Stimulated activated memory B cell treated with anti-CD40 and anti-IgM and Interleukin-4, amounts not matched to agents 10 μg/mL and 1 μg/mL and 100 μg/mL, for 72 hours (primary cell): ENCODE measurements around the gene AIDA.
"Not testable (repeated sequence)": the region's sequence is repeated elsewhere in the genome, so short reads cannot be mapped to it uniquely, and the experiment has no call there.

Experiments used
- ATAC-seq: fragments of 150-1000 bp; cut with Tn5 transposase; 2 replicates; pipeline ENCODE4 v1.10.0; 2021
- H3K27ac Mint-ChIP-seq: one replicate; pipeline ENCODE4 v1.8.0; 2022; ENCODE audit warnings: mild to moderate bottlenecking, mixed read lengths
- H3K27me3 Mint-ChIP-seq: one replicate; pipeline ENCODE4 v1.8.0; 2022; ENCODE audit warnings: mixed read lengths
- H3K36me3 Mint-ChIP-seq: one replicate; pipeline ENCODE4 v1.8.0; 2022; ENCODE audit warnings: mixed read lengths
- H3K4me1 Mint-ChIP-seq: one replicate; pipeline ENCODE4 v1.8.0; 2022; ENCODE audit warnings: mixed read lengths
- H3K4me3 Mint-ChIP-seq: one replicate; pipeline ENCODE4 v1.8.0; 2022; ENCODE audit warnings: mild to moderate bottlenecking, moderate library complexity, mixed read lengths
- H3K9me3 Mint-ChIP-seq: one replicate; pipeline ENCODE4 v1.8.0; 2022; ENCODE audit warnings: mixed read lengths

AIDA gene, protein sequence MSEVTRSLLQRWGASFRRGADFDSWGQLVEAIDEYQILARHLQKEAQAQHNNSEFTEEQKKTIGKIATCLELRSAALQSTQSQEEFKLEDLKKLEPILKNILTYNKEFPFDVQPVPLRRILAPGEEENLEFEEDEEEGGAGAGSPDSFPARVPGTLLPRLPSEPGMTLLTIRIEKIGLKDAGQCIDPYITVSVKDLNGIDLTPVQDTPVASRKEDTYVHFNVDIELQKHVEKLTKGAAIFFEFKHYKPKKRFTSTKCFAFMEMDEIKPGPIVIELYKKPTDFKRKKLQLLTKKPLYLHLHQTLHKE

DNA sequence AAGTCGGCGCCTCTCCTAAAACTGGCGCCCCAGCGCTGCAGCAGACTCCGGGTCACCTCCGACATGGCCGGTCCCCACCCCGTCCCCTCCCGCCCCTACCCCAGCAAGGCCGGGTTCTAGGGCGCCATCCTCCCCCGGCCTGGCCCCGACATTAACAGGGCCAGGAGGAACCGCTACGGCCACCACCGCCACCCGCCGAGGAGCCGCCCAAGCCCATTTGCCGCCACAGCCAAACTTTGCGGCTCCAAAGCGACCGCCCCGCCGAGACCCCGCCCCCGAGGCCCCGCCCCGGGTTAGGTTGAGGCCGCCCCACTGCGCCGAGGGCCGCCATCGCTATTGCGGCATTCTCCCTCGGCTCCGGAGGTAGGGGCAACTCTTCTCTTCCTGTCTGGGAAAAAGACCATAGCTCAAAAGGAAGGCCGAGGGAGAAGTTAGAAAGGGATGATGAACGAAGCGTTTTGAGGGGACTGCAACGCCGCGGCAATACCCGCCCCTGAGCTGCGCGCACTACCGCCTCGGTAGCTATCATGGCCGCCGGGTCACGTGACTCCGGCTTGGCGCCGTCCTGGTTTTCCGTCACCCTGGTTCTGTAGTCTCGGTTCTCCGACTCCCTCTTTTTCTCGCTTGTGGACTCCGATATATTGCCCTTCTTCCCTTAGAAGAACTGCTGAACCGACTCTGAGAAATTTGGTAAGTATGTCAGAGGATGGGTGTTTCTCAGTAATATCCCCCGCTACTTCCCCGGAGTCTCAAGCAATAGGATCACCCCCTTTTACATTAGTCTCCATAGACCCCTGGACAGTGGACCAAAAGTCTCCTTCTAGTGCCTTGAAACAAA, at the start of gene AIDA, which contains the start of gene BROX:
Gene AIDA (minus strand): TSS at position 239 of the 838 bp plus-strand sequence. CDS start 174 bp downstream, at position 65.
Gene BROX (plus strand): TSS at position 312 of the 838 bp plus-strand sequence. CDS start 3,136 bp downstream, outside the sequence.
- Mint-ChIP-seq H3K9me3 (no peaks in the 10 kb centered on the region), H3K4me1 (peaks cover 47% of the 10 kb centered on the region), H3K4me3 (peak within 1 kb of the TSS; percentile 94), H3K27ac (peak within 1 kb of the TSS; percentile 99), H3K27me3 (no peaks in the 10 kb centered on the region), H3K36me3 (peaks cover 27% of the 10 kb centered on the region)
- ATAC-seq = peak; percentile 93

GRCh38 chr1:222761083-222761482, 48.8 kb upstream of the AIDA start:
- Mint-ChIP-seq H3K27ac (no peak overlapping the region), H3K4me1 (peaks cover 5% of the 10 kb centered on the region), H3K36me3 (peaks cover 26% of the 10 kb centered on the region), H3K9me3 (peaks cover 3% of the 10 kb centered on the region), H3K4me3 (no peak overlapping the region), H3K27me3 (no peaks in the 10 kb centered on the region)
- ATAC-seq = no peak

- ATAC-seq = no peak
- Mint-ChIP-seq H3K27me3 (no peaks in the 10 kb centered on the region), H3K9me3 (peaks cover 3% of the 10 kb centered on the region), H3K4me1 (peaks cover 9% of the 10 kb centered on the region), H3K27ac (no peak overlapping the region), H3K36me3 (peaks cover 26% of the 10 kb centered on the region), H3K4me3 (no peak overlapping the region)
Observed at GRCh38 chr1:222759451-222760035, 47.3 kb upstream of the AIDA start.

DNA sequence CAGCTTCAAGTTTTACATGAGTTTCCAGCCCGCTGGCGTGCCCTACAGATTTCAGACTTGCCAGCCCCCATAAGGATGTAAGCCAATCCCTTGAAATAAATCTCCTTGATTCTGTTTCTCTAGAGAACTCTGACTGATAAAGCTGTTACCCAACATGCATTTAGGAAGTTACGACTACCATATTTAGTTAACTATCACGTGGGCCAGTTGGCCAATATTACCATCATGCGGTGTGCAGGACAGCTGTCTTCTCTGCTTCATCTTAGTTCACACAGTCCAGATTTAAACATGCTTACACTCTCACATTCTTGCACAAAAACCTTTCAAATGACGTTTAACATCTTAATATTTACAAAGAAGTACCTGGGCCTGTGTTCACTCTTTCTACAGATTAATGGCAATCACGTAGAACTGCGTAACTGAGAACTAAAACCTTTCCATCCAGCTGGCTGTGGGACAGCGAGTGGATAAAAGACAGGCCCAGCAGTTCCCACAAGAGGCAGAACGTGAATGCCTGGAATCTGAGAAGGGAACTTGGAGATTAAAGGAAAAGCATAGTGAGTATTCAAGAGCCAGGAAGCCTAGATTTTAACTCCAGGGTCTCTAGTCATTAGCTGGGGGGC, 45.5 kb upstream of the AIDA start:
- Mint-ChIP-seq H3K4me3 (no peak overlapping the region), H3K27me3 (no peaks in the 10 kb centered on the region), H3K9me3 (no peaks in the 10 kb centered on the region), H3K36me3 (peaks cover 16% of the 10 kb centered on the region), H3K27ac (no peak overlapping the region), H3K4me1 (peaks cover 13% of the 10 kb centered on the region)
- ATAC-seq = no peak

- H3K27ac Mint-ChIP-seq = no peak overlapping the region
- H3K4me3 Mint-ChIP-seq = no peak overlapping the region
- no peaks in the 10 kb centered on the region for H3K9me3 Mint-ChIP-seq
- peaks cover 5% of the 10 kb centered on the region for H3K36me3 Mint-ChIP-seq
- no peaks in the 10 kb centered on the region for H3K27me3 Mint-ChIP-seq
- H3K4me1 Mint-ChIP-seq = peaks cover 36% of the 10 kb centered on the region
- no peak for ATAC-seq
Observed at GRCh38 chr1:222754366-222755139, 42.3 kb upstream of the AIDA start.

DNA sequence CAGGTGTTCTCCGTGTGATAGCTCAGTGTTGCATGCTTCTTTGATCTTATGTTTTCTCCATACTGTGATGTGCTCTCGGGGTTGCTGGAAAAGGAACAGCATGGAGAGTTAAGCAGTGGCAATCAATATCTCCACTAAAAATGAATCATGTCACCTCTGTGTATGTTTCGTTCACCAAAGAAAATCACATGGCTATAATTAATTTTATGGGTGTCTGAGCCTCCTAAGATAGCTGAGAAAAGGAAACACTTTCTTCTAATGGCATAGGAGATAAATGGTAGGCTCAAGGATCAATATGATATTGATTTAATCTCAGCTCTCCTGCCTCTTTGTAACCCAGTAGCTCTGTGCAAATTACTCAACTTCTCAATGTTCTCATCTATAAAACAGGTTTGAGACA, 39.0 kb upstream of the AIDA start:
- peaks cover 17% of the 10 kb centered on the region for H3K36me3 Mint-ChIP-seq
- H3K4me3 Mint-ChIP-seq = peak overlapping the region; percentile 18
- H3K27me3 Mint-ChIP-seq = no peaks in the 10 kb centered on the region
- no peaks in the 10 kb centered on the region for H3K9me3 Mint-ChIP-seq
- no peak for ATAC-seq
- peaks cover 40% of the 10 kb centered on the region for H3K4me1 Mint-ChIP-seq
- peak overlapping the region; percentile 81 for H3K27ac Mint-ChIP-seq

DNA sequence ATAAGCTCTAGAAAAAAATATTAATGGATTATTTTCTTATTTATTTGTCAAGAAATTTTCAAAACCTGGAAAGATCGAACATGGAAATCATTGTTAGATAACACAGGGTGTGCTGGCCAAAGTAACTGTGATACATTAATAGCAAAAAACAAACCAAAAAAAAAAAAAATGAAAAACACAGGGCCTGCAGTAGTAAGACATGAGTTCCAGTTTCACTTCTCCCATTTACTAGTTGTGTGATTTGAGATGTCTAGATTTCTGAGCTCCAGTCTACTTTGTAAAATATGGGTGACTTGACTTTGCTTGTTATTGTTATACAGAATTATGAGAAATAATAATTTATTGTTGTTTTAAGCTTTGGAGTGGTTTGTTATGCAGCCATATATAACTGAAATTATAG, 38.4 kb upstream of the AIDA start:
- Mint-ChIP-seq H3K36me3 (peaks cover 17% of the 10 kb centered on the region), H3K27me3 (no peaks in the 10 kb centered on the region), H3K4me1 (peaks cover 35% of the 10 kb centered on the region), H3K27ac (peak overlapping the region; percentile 81), H3K9me3 (no peaks in the 10 kb centered on the region), H3K4me3 (no peak overlapping the region)
- ATAC-seq = peak; percentile 82

DNA sequence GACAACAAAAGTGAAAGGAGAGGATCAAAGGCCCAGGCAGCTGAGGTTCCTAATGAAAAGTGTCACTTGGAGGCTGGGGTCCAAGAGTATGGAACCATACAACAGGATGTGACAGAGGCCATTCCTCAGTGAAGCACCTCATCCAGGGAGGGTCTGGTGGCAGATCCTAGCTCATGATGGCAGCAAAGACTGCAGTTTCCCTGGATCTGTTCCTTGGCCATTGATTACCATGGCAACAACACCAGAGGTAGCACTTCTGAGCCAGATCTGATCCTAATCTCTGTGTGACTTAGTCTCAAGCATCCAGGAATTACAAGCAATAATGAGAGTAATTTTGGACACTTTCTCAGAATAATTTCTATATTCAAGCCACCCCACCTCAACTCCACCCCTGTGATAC, 37.6 kb upstream of the AIDA start:
- no peak for ATAC-seq
- H3K27ac Mint-ChIP-seq = peak overlapping the region; percentile 81

GRCh38 chr1:222741630-222742457, 29.6 kb upstream of the AIDA start:
- H3K9me3 Mint-ChIP-seq, H3K27me3 Mint-ChIP-seq, ATAC-seq, H3K27ac Mint-ChIP-seq: not testable (repeated sequence)
- H3K4me1 Mint-ChIP-seq = peaks cover 28% of the 10 kb centered on the region
- H3K4me3 Mint-ChIP-seq = peak overlapping the region; percentile 54
- H3K36me3 Mint-ChIP-seq = peaks cover 11% of the 10 kb centered on the region

More for the DNA sequence above, 37.6 kb upstream of the AIDA start:
- peaks cover 34% of the 10 kb centered on the region for H3K4me1 Mint-ChIP-seq
- no peak overlapping the region for H3K4me3 Mint-ChIP-seq
- no peaks in the 10 kb centered on the region for H3K27me3 Mint-ChIP-seq
- peaks cover 17% of the 10 kb centered on the region for H3K36me3 Mint-ChIP-seq
- no peaks in the 10 kb centered on the region for H3K9me3 Mint-ChIP-seq

GRCh38 chr1:222739929-222740328, 27.6 kb upstream of the AIDA start:
- H3K27me3 Mint-ChIP-seq = no peaks in the 10 kb centered on the region
- H3K36me3 Mint-ChIP-seq = peaks cover 4% of the 10 kb centered on the region
- peaks cover 28% of the 10 kb centered on the region for H3K4me1 Mint-ChIP-seq
- no peak overlapping the region for H3K4me3 Mint-ChIP-seq
- H3K9me3 Mint-ChIP-seq = no peaks in the 10 kb centered on the region
- ATAC-seq = no peak
- H3K27ac Mint-ChIP-seq = no peak overlapping the region

DNA sequence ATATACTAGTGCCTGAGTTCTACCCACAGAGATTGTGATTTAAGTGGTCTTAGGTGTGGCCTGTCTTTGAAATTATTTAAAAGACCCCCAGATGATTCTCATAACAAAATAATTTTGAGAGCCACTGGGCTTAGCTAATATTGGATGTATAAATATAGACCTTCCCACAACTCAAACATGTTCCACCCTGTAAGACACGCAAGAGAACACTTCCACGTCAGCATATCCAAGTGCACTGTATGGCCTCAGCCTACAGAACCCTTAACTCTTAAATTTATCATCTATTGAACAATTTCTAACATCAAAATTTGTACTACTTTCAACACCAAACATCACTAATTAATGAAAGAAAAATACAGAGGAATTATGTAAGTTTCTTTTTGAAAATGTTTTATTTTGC, 27.2 kb upstream of the AIDA start:
- Mint-ChIP-seq H3K4me1 (peaks cover 31% of the 10 kb centered on the region), H3K27me3 (no peaks in the 10 kb centered on the region), H3K4me3 (no peak overlapping the region), H3K9me3 (no peaks in the 10 kb centered on the region), H3K27ac (no peak overlapping the region), H3K36me3 (peaks cover 7% of the 10 kb centered on the region)
- ATAC-seq = peak; percentile 49

DNA sequence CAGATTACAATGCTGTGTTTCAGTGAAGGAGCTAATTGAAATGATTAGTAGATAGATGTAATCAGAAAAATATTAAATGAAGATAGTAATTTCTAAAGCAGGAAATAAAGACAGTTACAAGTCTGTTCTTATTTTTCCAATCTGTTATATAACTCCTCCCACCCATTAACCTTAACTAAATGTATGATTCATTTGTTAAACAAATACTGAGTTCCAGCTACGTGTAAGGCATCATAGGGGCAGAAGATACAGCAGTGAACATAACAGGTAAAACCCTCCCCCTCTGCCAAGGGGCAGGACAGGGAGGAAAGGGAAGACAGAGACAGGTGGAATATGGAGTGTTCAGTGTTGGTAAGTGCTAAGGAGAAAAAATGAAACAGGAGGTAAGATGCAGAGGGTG, 24.7 kb upstream of the AIDA start, which contains the start of gene FAM177B:
Gene FAM177B (plus strand): TSS at position 231 of the 400 bp plus-strand sequence. CDS start 9,344 bp downstream, outside the sequence.
- Mint-ChIP-seq H3K9me3 (no peaks in the 10 kb centered on the region), H3K4me3 (no peak within 1 kb of the TSS), H3K27me3 (no peaks in the 10 kb centered on the region), H3K4me1 (peaks cover 32% of the 10 kb centered on the region), H3K36me3 (peaks cover 8% of the 10 kb centered on the region), H3K27ac (no peak within 1 kb of the TSS)
- no peak for ATAC-seq

- H3K4me3 Mint-ChIP-seq = no peak overlapping the region
- H3K9me3 Mint-ChIP-seq = no peaks in the 10 kb centered on the region
- peaks cover 32% of the 10 kb centered on the region for H3K4me1 Mint-ChIP-seq
- H3K27ac Mint-ChIP-seq = no peak overlapping the region
- H3K36me3 Mint-ChIP-seq = peaks cover 9% of the 10 kb centered on the region
- no peaks in the 10 kb centered on the region for H3K27me3 Mint-ChIP-seq
- no peak for ATAC-seq
Observed at GRCh38 chr1:222736470-222736869, 24.2 kb upstream of the AIDA start.

DNA sequence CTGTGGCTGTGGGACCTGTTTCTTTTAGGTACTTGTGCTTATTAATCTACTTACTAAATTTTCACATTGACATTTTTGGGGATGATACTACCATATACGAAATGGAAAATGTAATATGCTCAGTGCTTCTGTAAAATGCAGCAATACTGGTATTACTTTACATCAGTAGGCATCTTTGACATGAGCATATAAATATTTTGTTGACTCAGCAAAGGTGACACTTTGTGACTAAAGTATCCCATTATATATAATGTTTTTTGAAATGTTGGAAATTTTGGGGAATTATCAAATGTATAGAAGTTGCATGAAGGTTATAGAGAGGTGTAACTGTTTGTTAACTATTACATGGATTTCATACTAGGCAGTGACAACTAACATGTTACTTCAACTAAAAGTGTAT, 22.4 kb upstream of the AIDA start:
- Mint-ChIP-seq H3K36me3 (peaks cover 24% of the 10 kb centered on the region), H3K27ac (peak overlapping the region; percentile 69), H3K9me3 (no peaks in the 10 kb centered on the region), H3K4me3 (no peak overlapping the region), H3K27me3 (no peaks in the 10 kb centered on the region), H3K4me1 (peaks cover 44% of the 10 kb centered on the region)
- no peak for ATAC-seq
